Measurements from ENCODE around the gene CHEK1. TPM values are rescaled to one million over a fixed set of nuclear protein-coding genes. Genes with fewer than 3 reads are reported as not detected.

CHEK1 gene
- total and polyA plus RNA-seq, 12 donors = 0.51 to 13.8 (median 2.1) TPM

DNA sequence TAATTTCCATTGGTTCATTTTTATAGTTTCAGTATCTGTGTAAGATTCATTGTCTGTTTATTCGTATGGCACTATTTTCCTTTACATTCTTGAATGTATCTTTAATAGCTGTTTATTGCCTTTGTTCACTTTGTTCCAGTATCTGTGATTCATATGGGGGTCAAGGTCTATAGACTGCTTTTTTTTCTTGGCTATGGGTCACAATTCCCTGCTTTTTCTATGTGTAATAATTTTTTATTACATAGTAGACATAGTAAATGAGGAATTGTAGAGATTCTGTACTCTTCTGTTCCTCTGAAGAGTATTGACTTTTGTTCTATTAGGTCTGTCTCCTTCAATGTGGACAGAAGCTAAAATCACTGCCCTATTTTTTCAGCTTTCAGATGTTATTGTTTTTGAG, 45.2 kb downstream of the CHEK1 start:
- H3K36me3 ChIP-seq (replicated peaks in 1 of 2) = no peaks in the 10 kb centered on the region
- TF ChIP-seq POLR2A (IDR thresholded peaks at IDR 0.05) = no peak
- TF ChIP-seq, protein P1, sequence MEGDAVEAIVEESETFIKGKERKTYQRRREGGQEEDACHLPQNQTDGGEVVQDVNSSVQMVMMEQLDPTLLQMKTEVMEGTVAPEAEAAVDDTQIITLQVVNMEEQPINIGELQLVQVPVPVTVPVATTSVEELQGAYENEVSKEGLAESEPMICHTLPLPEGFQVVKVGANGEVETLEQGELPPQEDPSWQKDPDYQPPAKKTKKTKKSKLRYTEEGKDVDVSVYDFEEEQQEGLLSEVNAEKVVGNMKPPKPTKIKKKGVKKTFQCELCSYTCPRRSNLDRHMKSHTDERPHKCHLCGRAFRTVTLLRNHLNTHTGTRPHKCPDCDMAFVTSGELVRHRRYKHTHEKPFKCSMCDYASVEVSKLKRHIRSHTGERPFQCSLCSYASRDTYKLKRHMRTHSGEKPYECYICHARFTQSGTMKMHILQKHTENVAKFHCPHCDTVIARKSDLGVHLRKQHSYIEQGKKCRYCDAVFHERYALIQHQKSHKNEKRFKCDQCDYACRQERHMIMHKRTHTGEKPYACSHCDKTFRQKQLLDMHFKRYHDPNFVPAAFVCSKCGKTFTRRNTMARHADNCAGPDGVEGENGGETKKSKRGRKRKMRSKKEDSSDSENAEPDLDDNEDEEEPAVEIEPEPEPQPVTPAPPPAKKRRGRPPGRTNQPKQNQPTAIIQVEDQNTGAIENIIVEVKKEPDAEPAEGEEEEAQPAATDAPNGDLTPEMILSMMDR (IDR thresholded peaks at IDR 0.05) = no peak
- WGBS, 4 donors = 84 to 93% (median 88%) methylated on average over 1 of the region's 1 CpG
- no peaks in the 10 kb centered on the region for H3K27me3 ChIP-seq
- H3K9me3 ChIP-seq (replicated peaks in 1 of 3) = no peaks in the 10 kb centered on the region
- no peak overlapping the region for H3K27ac ChIP-seq
- H3K4me1 ChIP-seq (replicated peaks in 1 of 2) = no peaks in the 10 kb centered on the region
- H3K4me3 ChIP-seq = no peak overlapping the region
- DNase-seq = no peak
- intact Hi-C loops (cut with DNase I) = no loop called here

DNA sequence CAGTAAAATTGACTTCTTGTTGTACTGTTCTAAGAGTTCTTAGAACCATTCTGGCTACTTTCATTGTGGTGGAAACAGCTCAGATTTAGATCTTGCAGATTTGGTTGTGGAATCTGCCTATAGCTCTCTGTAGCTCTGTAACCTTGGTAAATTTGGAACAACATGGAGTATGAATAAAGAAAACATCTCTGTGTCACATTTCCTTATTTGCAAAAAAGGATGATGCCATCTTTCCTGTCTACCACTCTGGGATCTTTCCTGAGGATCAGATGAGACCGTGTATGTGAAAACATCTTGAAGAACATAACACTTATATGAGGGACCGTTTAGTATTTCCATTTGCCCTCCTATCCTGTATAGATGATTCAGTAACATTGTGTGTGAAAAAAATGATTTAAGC, 46.6 kb downstream of the CHEK1 start:
- 90 to 91% (median 91%) methylated on average over 2 of the region's 2 CpGs for WGBS, 4 donors
- H3K27ac ChIP-seq = no peak overlapping the region
- no peaks in the 10 kb centered on the region for H3K27me3 ChIP-seq
- H3K9me3 ChIP-seq (replicated peaks in 1 of 3) = no peaks in the 10 kb centered on the region
- TF ChIP-seq, protein P1 (IDR thresholded peaks at IDR 0.05) = no peak
- intact Hi-C loops (cut with DNase I) = no loop called here
- H3K36me3 ChIP-seq (replicated peaks in 1 of 2) = no peaks in the 10 kb centered on the region
- no peak overlapping the region for H3K4me3 ChIP-seq
- H3K4me1 ChIP-seq (replicated peaks in 1 of 2) = no peaks in the 10 kb centered on the region
- DNase-seq = no peak

DNA sequence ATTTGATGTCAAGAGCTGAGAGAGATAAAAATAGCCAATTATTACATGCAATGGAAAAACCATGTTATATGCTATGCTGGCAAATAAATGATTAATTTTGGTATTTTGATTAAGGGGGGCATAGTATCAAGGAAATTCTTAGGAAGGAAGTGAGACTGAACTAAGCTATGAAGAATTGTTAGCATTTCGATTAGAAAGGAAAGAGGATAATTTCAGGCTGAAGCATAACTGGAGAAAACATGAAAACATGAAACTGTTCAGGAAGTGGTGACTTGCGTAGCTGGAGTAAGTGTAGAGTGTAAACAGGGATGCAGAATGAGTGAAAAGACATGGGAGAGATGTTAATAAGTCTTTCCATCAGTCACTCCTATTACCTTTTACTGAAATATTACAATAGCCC, 49.2 kb downstream of the CHEK1 start:
- Histone ChIP-seq H3K27ac (no peak overlapping the region), H3K9me3 (replicated peaks in 1 of 3) (no peaks in the 10 kb centered on the region), H3K27me3 (no peaks in the 10 kb centered on the region), H3K4me1 (replicated peaks in 1 of 2) (no peaks in the 10 kb centered on the region), H3K36me3 (replicated peaks in 1 of 2) (no peaks in the 10 kb centered on the region), H3K4me3 (no peak overlapping the region)
- TF ChIP-seq, protein P1 (IDR thresholded peaks at IDR 0.05) = no peak
- TF ChIP-seq POLR2A (IDR thresholded peaks at IDR 0.05) = no peak
- 77 to 84% (median 82%) methylated on average over 2 of the region's 2 CpGs for WGBS, 4 donors
- intact Hi-C loops (cut with DNase I) = no loop called here
- DNase-seq = no peak

DNA sequence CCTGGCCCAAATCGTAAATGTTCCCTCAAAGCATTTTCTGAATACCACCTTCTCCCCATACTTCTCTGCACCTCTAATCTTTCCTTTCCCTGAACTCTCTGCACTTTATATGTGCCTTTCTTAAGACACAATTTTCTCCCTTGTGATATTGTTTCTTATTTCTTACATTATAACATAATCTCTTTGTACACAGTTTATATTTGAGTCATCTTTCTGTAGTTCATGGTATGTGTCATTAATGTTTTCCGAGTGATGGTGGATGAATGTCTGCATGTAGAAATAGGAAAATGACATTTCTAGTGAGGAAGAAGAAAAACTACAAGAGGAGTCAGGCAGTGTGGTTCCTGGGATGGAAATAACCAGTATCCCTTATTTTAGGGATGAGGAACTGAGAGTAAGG, 50.2 kb downstream of the CHEK1 start:
- Histone ChIP-seq H3K36me3 (replicated peaks in 1 of 2) (no peaks in the 10 kb centered on the region), H3K27ac (no peak overlapping the region), H3K4me1 (replicated peaks in 1 of 2) (no peaks in the 10 kb centered on the region), H3K9me3 (replicated peaks in 1 of 3) (no peaks in the 10 kb centered on the region), H3K27me3 (no peaks in the 10 kb centered on the region), H3K4me3 (no peak overlapping the region)
- DNase-seq = no peak
- intact Hi-C loops (cut with DNase I) = no loop called here
- no peak for TF ChIP-seq POLR2A (IDR thresholded peaks at IDR 0.05)
- WGBS, 4 donors = 95 to 97% (median 96%) methylated on average over 2 of the region's 2 CpGs

DNA sequence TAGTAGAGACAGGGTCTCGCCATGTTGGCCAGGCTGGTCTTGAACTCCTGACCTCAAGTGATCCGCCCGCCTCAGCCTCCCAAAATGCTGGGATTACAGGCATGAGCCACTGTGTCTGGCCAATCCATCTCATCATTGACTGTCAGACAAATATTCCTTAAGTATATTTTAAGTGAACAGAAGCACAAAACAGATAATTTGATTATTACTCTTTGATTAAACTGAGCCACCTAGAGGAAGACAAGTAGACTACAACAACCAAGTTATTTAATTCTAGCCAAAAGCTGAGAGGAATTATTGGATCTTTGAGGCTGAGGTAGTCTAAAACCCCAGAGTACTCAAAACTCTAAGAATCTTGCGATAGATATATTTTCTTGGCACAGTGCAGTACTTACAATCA, 54.4 kb downstream of the CHEK1 start:
- no peaks in the 10 kb centered on the region for H3K27me3 ChIP-seq
- intact Hi-C loops (cut with DNase I) = no loop called here
- no peak overlapping the region for H3K27ac ChIP-seq
- no peak overlapping the region for H3K4me3 ChIP-seq
- no peaks in the 10 kb centered on the region for H3K4me1 ChIP-seq (replicated peaks in 1 of 2)
- no peak for DNase-seq
- no peaks in the 10 kb centered on the region for H3K9me3 ChIP-seq (replicated peaks in 1 of 3)
- no peaks in the 10 kb centered on the region for H3K36me3 ChIP-seq (replicated peaks in 1 of 2)
- WGBS, 4 donors = 92 to 96% (median 95%) methylated on average over 4 of the region's 4 CpGs
- no peak for TF ChIP-seq POLR2A (IDR thresholded peaks at IDR 0.05)
- TF ChIP-seq, protein P1 (IDR thresholded peaks at IDR 0.05) = peak in 1 of 6 experiments; percentile 9
